Cardiac fibroblast (primary cell): ENCODE data around the gene TRHDE.
"Not testable (repeated sequence)": the region's sequence is repeated elsewhere in the genome, so short reads cannot be mapped to it uniquely, and the experiment has no call there.

Experiments
- DNase-seq, 2 donors: peaks; one replicate each; pipeline versions ENCODE4 v3.0.0 to v3.0.0-alpha.2; 2010; ENCODE audit warnings: low read depth in 2 of 2
- H3K4me3 ChIP-seq, 2 donors: replicated peaks in 1 of 2; 1 replicate in 1 of 2; 2 replicates in 1 of 2; pipeline ENCODE4 v1.5.1; 2011; ENCODE audit warnings: low read depth in 2 of 2, low read length in 2 of 2, mild to moderate bottlenecking in 2 of 2, moderate library complexity in 1 of 2
- CTCF ChIP-seq: IDR thresholded peaks from one replicate; pipeline ENCODE4 v1.5.1; 2011; ENCODE audit warnings: low read depth, mild to moderate bottlenecking, low read length, inconsistent platforms

TRHDE gene

GRCh38 chr12:72612171-72612570 is 340.0 kb downstream of the TRHDE start:
- no peak for TF ChIP-seq CTCF
- H3K4me3 ChIP-seq, result no peak overlapping the region
- no peak for DNase-seq

GRCh38 chr12:72618764-72619163 is 346.6 kb downstream of the TRHDE start:
- no peak for DNase-seq
- no peak for TF ChIP-seq CTCF
- no peak overlapping the region for H3K4me3 ChIP-seq

GRCh38 chr12:72622556-72622955 is 350.4 kb downstream of the TRHDE start:
- TF ChIP-seq CTCF, result no peak
- no peak for DNase-seq
- H3K4me3 ChIP-seq, result no peak overlapping the region

GRCh38 chr12:72631926-72632685 is 359.9 kb downstream of the TRHDE start:
- TF ChIP-seq CTCF, result no peak
- no peak for DNase-seq
- H3K4me3 ChIP-seq, result no peak overlapping the region

- DNase-seq, result no peak
- no peak overlapping the region for H3K4me3 ChIP-seq
- TF ChIP-seq CTCF, result no peak
These were observed 370.5 kb downstream of the TRHDE start for GRCh38 chr12:72642706-72643105.

GRCh38 chr12:72647139-72647538 is 375.0 kb downstream of the TRHDE start:
- H3K4me3 ChIP-seq, result no peak overlapping the region
- no peak for TF ChIP-seq CTCF
- no peak for DNase-seq

- TF ChIP-seq CTCF, result no peak
- no peak for DNase-seq
- H3K4me3 ChIP-seq, result no peak overlapping the region
These were observed 386.4 kb downstream of the TRHDE start for GRCh38 chr12:72658615-72659014.

- H3K4me3 ChIP-seq, DNase-seq: not testable (repeated sequence)
These were observed 388.0 kb downstream of the TRHDE start for GRCh38 chr12:72660174-72660573.
